Caki2 (cell line): ENCODE measurements around the gene KAT5. TPM values are rescaled to one million over a fixed set of nuclear protein-coding genes. Genes with fewer than 3 reads are reported as not detected.
A peak's percentile ranks its signal among the peaks of the same experiment; 100 is the strongest.
"Not testable (repeated sequence)": the region's sequence is repeated elsewhere in the genome, so short reads cannot be mapped to it uniquely, and the experiment has no call there.

Experiments used
- DNase-seq: peaks from one replicate; pipeline ENCODE4 v3.0.0-alpha.2; 2015; ENCODE audit warnings: low read depth
- in situ Hi-C: cut with HindIII; loops from 2 replicates; pipeline ENCODE4 v1.10.0; 2016; ENCODE audit warnings: low sequenced_read_pairs, low pct_unique_long_range_greater_than_20kb, mixed read lengths
- total RNA-seq: library from RNA; depleted of rRNA; stranded (reverse); fragments of >200 nt; shearing (Covaris generic); gene quantifications from 2 replicates; pipeline ENCODE4 v1.2.3, GENCODE V29; 2014; ENCODE audit warnings: low replicate concordance

KAT5 gene
- total RNA-seq, 1 experiment from 2014 or later: 43.6 TPM

DNA sequence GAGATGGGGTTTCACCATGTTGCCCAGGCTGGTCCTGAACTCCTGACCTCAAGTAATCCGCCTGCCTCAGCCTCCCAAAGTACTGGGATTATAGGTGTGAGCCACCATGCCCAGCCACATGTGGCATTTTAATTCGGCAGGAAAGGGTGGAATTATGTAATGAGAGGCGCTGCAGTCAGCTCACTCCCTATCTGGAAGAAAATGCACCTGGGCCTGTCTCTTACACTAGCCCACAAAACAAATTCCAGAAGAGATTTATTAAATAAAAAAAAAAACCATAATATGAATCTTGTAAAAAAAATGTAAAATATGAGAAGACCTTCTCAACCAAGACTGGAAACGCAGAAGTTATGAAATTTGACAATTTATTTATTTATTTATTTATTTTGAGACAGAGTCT is 8.2 kb upstream of the KAT5 start:
- DNase-seq: no peak
- in situ Hi-C loops: no loop called here

GRCh38 chr11:65706303-65706763 is 5.7 kb upstream of the KAT5 start:
- peak; percentile 48 for DNase-seq
- in situ Hi-C loops: not testable (repeated sequence)

GRCh38 chr11:65707002-65707401 is 5.0 kb upstream of the KAT5 start:
- DNase-seq, in situ Hi-C loops: not testable (repeated sequence)

DNA sequence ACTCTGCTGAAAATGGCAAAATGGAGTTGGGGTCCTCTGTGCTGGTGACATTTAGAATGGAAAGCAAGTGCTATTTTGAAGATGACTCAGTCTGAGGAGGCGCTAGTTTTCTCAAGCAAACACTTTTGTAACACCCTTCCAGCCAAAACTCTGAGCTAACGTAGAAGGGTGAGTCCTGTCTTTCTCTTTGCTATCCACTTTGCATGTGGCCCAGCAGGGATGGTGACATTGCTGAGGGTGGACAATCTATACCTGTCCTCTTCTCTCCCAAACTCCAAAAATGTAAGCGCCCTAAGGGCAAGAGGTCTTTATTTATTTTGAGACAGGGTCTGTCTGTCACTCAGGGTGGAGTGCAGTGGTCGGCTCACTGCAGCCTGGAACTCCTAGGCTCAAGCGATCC is 3.6 kb upstream of the KAT5 start:
- DNase-seq: no peak
- in situ Hi-C loops: no loop called here

DNA sequence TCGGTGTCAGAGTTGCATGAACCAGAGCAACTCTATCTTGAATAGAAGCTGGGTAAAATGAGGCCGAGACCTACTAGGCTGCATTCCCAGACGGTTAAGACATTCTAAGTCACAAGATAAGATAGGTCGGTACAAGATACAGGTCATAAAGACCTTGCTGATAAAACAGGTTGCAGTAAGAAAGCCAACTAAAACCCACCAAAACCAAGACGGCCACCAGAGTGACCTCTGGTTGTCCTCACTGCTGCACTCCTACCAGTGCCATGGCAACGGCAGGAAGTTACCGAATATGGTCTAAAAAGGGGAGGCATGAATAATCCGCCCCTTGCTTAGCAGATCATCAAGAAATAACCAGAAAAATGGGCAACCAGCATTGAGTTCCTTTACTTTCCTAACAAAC is 2.4 kb upstream of the KAT5 start:
- no peak for DNase-seq
- in situ Hi-C loops: no loop called here

DNA sequence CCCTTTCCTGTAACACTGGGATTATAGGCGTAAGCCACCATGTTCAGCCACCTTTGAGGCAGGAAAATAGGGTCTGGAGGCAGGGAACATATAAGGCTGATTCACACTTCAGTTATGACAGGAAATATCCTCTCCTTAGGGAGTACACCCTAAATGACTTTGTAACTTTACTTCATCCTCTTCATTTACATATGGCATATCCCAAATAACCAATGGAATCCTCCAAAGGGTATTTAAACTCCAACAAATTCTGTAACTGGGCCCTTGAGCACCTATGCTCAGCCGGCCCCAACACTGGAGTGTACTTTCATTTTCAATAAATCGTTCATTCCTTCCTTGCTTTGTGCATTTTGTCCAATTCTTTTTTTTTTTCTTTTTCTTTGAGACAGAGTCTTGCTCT is 1.6 kb upstream of the KAT5 start:
- DNase-seq: no peak
- in situ Hi-C loops: no loop called here

- no peak for DNase-seq
Measured at GRCh38 chr11:65712633-65713076, 603 bp downstream of the KAT5 start.

GRCh38 chr11:65713212-65713969 is 1.3 kb downstream of the KAT5 start:
- no peak for DNase-seq
- in situ Hi-C loops: no loop called here

More at GRCh38 chr11:65712633-65713076, 603 bp downstream of the KAT5 start:
- in situ Hi-C loops: no loop called here

GRCh38 chr11:65714433-65714832 is 2.4 kb downstream of the KAT5 start:
- in situ Hi-C loops: no loop called here

DNA sequence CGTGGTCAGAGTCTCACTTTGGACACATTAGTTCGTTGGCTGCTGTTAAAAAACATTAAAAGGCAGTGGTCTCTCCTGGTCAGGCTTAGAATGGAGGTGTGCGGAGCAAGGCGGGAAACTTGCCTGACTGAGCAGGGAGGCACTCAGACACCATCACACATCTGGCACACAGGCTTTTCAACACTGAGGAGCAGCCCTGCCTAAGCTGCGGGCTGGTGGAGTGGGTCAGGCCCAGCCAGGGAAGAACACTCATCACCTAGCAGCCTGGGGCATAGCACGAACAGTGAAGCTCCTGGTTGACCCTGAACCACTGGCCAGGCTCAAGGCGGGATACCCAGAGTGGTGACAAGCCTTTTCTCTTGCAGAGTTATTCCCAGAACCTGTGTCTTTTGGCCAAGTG is 4.2 kb downstream of the KAT5 start:
- DNase-seq: no peak
- in situ Hi-C loops: no loop called here

More at GRCh38 chr11:65714433-65714832, 2.4 kb downstream of the KAT5 start:
- no peak for DNase-seq

DNA sequence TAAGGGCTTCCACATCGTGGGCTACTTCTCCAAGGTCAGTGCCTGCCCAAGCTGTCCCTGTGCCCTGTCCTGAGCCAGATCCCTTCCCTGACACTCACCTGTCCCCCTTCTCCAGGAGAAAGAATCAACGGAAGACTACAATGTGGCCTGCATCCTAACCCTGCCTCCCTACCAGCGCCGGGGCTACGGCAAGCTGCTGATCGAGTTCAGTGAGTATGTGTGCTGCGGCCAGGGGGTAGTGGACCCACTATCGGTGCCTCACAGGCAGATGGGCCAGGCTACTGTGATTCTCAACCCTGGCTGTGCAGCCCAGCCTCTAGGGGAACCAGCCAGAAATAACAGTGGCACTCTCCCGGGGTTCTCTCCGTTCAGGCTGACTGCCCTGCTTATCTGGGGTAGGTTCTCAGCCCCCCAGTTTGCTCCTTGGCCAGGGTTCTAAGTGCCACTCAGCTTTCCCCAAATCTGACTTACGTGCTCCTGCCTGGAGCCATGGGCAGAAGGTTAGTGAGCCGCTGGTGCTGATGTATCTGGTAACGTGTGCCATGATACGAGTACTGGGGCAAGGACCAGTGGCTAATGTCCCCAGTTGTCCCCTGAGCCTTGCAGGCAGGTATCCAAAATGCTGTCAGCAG is 4.8 kb downstream of the KAT5 start:
- in situ Hi-C loops: no loop called here
- no peak for DNase-seq

DNA sequence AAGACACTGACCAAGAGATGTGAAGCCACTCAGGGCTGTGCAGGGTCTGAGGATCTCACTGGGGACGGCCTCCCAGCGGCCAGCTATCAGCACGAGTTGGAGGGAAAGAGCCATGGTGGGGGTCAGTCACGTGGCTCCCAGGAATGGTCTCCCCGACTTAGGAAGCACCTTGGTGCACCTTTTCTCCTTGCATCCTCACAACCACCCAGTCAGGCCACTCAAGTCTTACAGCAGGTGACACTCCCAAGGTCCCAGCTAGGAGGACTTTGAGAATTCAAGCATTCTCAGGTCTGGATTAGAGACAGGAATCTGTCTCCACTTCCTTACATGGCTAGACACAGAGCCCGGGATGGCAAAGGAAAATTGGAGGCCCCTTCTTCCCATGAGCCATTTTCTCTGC is 5.9 kb downstream of the KAT5 start:
- no peak for DNase-seq
- in situ Hi-C loops: no loop called here

DNA sequence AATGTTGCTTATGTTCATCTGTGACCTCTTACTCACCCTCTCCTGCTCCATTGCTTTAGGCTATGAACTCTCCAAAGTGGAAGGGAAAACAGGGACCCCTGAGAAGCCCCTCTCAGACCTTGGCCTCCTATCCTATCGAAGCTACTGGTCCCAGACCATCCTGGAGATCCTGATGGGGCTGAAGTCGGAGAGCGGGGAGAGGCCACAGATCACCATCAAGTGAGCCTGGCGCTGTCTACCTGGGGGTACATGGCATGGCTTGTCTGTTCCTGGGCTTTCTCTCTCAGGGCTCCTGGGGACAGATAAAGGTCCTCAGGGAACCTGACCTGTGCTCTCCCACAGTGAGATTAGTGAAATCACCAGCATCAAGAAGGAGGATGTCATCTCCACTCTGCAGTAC is 6.5 kb downstream of the KAT5 start:
- in situ Hi-C loops: no loop called here
- no peak for DNase-seq

- in situ Hi-C loops: no loop called here
- DNase-seq: no peak
Measured at GRCh38 chr11:65718964-65719492, 7.0 kb downstream of the KAT5 start.

DNA sequence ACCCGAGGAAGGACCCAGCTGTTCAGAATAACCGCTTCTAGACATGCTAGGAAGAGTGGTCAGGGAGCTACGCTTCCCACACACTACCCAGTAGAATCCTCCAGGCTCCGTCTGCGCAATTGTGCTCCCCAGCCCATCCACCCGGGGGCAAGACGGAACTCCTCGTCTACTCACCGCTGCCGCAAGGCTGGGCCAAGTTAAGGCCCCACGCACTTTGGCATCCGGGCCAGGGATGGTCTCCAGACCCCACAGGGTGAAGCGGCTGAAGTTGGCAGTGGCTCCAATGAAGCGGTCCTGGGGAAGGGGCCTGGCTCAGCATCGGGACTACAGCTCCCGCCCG is 7.8 kb downstream of the KAT5 start:
- in situ Hi-C loops: no loop called here
- no peak for DNase-seq

DNA sequence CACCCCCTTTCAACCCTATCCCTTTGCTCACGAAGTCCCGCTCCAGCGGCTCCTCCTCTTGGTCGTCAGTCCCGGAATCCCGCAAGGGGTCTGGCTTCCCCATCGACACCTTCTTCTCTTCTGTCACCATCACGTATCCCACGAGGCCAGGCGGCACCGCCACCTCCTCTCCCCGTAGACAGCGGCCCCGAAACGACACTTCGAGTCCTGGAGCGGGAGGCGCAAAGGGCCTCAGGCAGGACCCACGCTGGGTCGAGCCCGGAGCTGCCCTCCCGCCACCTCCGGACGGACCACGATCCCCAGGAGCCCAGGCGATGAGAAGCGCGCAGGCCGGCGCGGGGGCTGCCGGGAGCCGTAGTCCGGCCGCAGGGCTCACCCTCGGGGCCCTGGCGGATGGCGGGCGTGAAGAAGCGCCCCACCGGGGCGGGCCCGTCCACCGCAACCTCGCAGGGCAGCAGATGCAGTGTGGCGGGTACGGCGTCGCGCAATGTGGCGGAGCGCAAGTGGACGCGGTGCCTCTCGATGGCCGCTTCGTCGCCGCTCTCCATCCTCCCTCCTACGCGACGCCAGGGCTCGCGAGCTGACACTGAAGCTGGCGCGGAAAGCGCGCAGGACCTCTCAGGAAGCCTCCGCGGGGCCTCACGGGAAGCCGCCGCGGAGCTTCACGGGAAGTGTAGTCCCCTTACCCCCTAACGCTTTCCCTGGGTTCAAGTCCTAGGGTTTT is 8.3 kb downstream of the KAT5 start, which contains the start of gene RNASEH2C:
RNASEH2C (minus strand) TSS at position 588 of the 724 bp plus-strand sequence; CDS start at position 548, 40 bp downstream.
- DNase-seq: peak; percentile 78

GRCh38 chr11:65722261-65722660 is 10.2 kb downstream of the KAT5 start:
- in situ Hi-C loops: no loop called here
- DNase-seq: no peak

More for the DNA sequence above, 8.3 kb downstream of the KAT5 start, which contains the start of gene RNASEH2C:
- in situ Hi-C loops: no loop called here

DNA sequence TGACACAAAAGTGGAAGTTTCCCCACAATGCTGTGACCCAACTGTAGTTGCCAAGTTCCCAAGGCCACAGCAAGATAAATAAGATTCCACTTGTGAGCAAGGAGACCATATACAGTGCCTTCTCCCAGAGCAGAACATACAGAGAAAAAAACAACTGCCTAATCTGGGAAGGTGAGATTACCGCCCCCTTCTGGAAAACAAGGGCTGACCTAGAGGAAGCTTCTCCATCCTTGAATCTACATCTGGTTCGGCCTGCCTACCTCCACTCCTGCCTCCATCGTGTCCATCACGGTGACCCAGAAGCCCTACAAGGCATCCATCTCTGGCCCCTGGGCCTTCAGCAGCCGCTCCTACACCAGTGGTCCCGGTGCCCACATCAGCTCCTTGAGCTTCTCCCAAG is 14.6 kb downstream of the KAT5 start:
- in situ Hi-C loops: no loop called here
- no peak for DNase-seq

DNA sequence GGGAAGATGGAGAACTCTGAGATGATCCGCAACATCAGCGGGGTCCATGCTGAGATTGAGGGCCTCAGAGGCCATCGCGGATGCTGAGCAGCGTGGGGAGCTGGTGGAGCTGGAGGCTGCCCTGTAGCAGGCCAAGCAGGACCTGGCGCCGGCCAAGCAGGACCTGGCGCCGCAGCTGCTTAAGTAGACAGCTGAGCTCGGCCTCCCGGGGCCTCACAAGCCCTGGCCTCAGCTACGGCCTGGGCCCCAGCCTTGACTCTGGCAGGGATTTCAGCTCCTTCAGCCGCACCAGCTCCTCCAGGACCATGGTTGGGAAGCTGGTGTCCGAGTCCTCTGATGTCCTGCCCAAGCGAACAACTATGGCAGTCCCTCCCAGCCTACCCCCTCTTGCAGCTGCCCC is 15.8 kb downstream of the KAT5 start:
- no peak for DNase-seq
- in situ Hi-C loops: no loop called here
